ENCODE data around the gene SLC16A10.

SLC16A10 gene

GRCh38 chr6:111068866-111069234 is 18.5 kb upstream of the SLC16A10 start:
- H3K4me3 ChIP-seq (replicated peaks; ENCODE audit: low read depth, low read length) = no peak overlapping the region
- no peak for TF ChIP-seq CTCF (IDR thresholded peaks at IDR 0.05; ENCODE audit: insufficient read depth, low read length, poor library complexity, severe bottlenecking)

GRCh38 chr6:111069382-111070104 is 17.8 kb upstream of the SLC16A10 start:
- H3K4me3 ChIP-seq (replicated peaks; ENCODE audit: low read depth, low read length) = no peak overlapping the region
- no peak for TF ChIP-seq CTCF (IDR thresholded peaks at IDR 0.05; ENCODE audit: insufficient read depth, low read length, poor library complexity, severe bottlenecking)
- H3K27me3 ChIP-seq (replicated peaks; ENCODE audit: control insufficient read depth, insufficient read depth, low read length) = no peaks in the 10 kb centered on the region; the same call in 1 of the 2 replicates
- no peak for DNase-seq (ENCODE audit: extremely low read depth, insufficient read length)
- H3K36me3 ChIP-seq (ENCODE audit: control insufficient read depth, insufficient read depth, low read length) = no peaks in the 10 kb centered on the region

More at GRCh38 chr6:111068866-111069234, 18.5 kb upstream of the SLC16A10 start:
- Histone ChIP-seq H3K36me3 (ENCODE audit: control insufficient read depth, insufficient read depth, low read length) (no peaks in the 10 kb centered on the region), H3K27me3 (replicated peaks; ENCODE audit: control insufficient read depth, insufficient read depth, low read length) (no peaks in the 10 kb centered on the region; the same call in 1 of the 2 replicates)
- no peak for DNase-seq (ENCODE audit: extremely low read depth, insufficient read length)

GRCh38 chr6:111070105-111071005 is 16.9 kb upstream of the SLC16A10 start:
- TF ChIP-seq CTCF (IDR thresholded peaks at IDR 0.05; ENCODE audit: insufficient read depth, low read length, poor library complexity, severe bottlenecking) = no peak
- Histone ChIP-seq H3K4me3 (replicated peaks; ENCODE audit: low read depth, low read length) (no peak overlapping the region), H3K36me3 (ENCODE audit: control insufficient read depth, insufficient read depth, low read length) (no peaks in the 10 kb centered on the region), H3K27me3 (replicated peaks; ENCODE audit: control insufficient read depth, insufficient read depth, low read length) (no peaks in the 10 kb centered on the region; the same call in 1 of the 2 replicates)
- DNase-seq (ENCODE audit: extremely low read depth, insufficient read length) = no peak

GRCh38 chr6:111072801-111073360 is 14.4 kb upstream of the SLC16A10 start:
- DNase-seq (ENCODE audit: extremely low read depth, insufficient read length) = no peak

GRCh38 chr6:111074311-111074710 is 13.0 kb upstream of the SLC16A10 start:
- Histone ChIP-seq H3K36me3 (ENCODE audit: control insufficient read depth, insufficient read depth, low read length) (no peaks in the 10 kb centered on the region), H3K4me3 (replicated peaks; ENCODE audit: low read depth, low read length) (no peak overlapping the region), H3K27me3 (replicated peaks; ENCODE audit: control insufficient read depth, insufficient read depth, low read length) (no peaks in the 10 kb centered on the region)
- no peak for DNase-seq (ENCODE audit: extremely low read depth, insufficient read length)
- TF ChIP-seq CTCF (IDR thresholded peaks at IDR 0.05; ENCODE audit: insufficient read depth, low read length, poor library complexity, severe bottlenecking) = no peak

More at GRCh38 chr6:111072801-111073360, 14.4 kb upstream of the SLC16A10 start:
- Histone ChIP-seq H3K27me3 (replicated peaks; ENCODE audit: control insufficient read depth, insufficient read depth, low read length) (no peaks in the 10 kb centered on the region), H3K36me3 (ENCODE audit: control insufficient read depth, insufficient read depth, low read length) (no peaks in the 10 kb centered on the region), H3K4me3 (replicated peaks; ENCODE audit: low read depth, low read length) (no peak overlapping the region)
- TF ChIP-seq CTCF (IDR thresholded peaks at IDR 0.05; ENCODE audit: insufficient read depth, low read length, poor library complexity, severe bottlenecking) = no peak

Measured in GM06990 (cell line).